Measurements from ENCODE around the gene RAB3IL1.
"Not testable (repeated sequence)": the region's sequence is repeated elsewhere in the genome, so short reads cannot be mapped to it uniquely, and the experiment has no call there.

Gene RAB3IL1

GRCh38 chr11:61953632-61954031 lies 36.3 kb upstream of the RAB3IL1 start:
- DNase-seq (ENCODE audit: low read depth in 3 of 3, low spot score in 1 of 3) = not testable (repeated sequence)

- DNase-seq (ENCODE audit: low read depth in 3 of 3, low spot score in 1 of 3) = no peak
These were observed 35.5 kb upstream of the RAB3IL1 start for GRCh38 chr11:61952882-61953281.

- DNase-seq (ENCODE audit: low read depth in 3 of 3, low spot score in 1 of 3) = no peak
These were observed 34.2 kb upstream of the RAB3IL1 start for GRCh38 chr11:61951484-61952135.

GRCh38 chr11:61950035-61950547 lies 32.7 kb upstream of the RAB3IL1 start, which contains the start of gene BEST1:
BEST1 (plus strand) TSS chr11:61950351; CDS start chr11:61951807, 1,456 bp downstream.
- no peak for DNase-seq (ENCODE audit: low read depth in 3 of 3, low spot score in 1 of 3)

GRCh38 chr11:61949169-61950034 lies 32.0 kb upstream of the RAB3IL1 start:
- DNase-seq (ENCODE audit: low read depth in 3 of 3, low spot score in 1 of 3) = no peak

- DNase-seq (ENCODE audit: low read depth in 3 of 3, low spot score in 1 of 3) = no peak
These were observed 31.1 kb upstream of the RAB3IL1 start for GRCh38 chr11:61948505-61948904.

- peak in 2 of 3 donors; percentile 28 to 40 for DNase-seq (ENCODE audit: low read depth in 3 of 3, low spot score in 1 of 3)
These were observed 30.3 kb upstream of the RAB3IL1 start for GRCh38 chr11:61947486-61948210.

- DNase-seq (ENCODE audit: low read depth in 3 of 3, low spot score in 1 of 3) = no peak
These were observed 29.5 kb upstream of the RAB3IL1 start for GRCh38 chr11:61946894-61947293.

- no peak for DNase-seq (ENCODE audit: low read depth in 3 of 3, low spot score in 1 of 3)
These were observed 27.8 kb upstream of the RAB3IL1 start for GRCh38 chr11:61945191-61945590.

GRCh38 chr11:61940466-61940865 lies 23.1 kb upstream of the RAB3IL1 start:
- no peak for DNase-seq (ENCODE audit: low read depth in 3 of 3, low spot score in 1 of 3)

- DNase-seq (ENCODE audit: low read depth in 3 of 3, low spot score in 1 of 3) = no peak
These were observed 18.5 kb upstream of the RAB3IL1 start for GRCh38 chr11:61935861-61936260.

- no peak for DNase-seq (ENCODE audit: low read depth in 3 of 3, low spot score in 1 of 3)
These were observed 13.6 kb upstream of the RAB3IL1 start for GRCh38 chr11:61930933-61931332.

GRCh38 chr11:61928606-61929005 lies 11.2 kb upstream of the RAB3IL1 start:
- DNase-seq (ENCODE audit: low read depth in 3 of 3, low spot score in 1 of 3) = no peak

- DNase-seq (ENCODE audit: low read depth in 3 of 3, low spot score in 1 of 3) = no peak
These were observed 10.1 kb upstream of the RAB3IL1 start for GRCh38 chr11:61927501-61927900.

- no peak for DNase-seq (ENCODE audit: low read depth in 3 of 3, low spot score in 1 of 3)
These were observed 8.9 kb upstream of the RAB3IL1 start for GRCh38 chr11:61926235-61926634.

GRCh38 chr11:61925736-61926135 lies 8.4 kb upstream of the RAB3IL1 start:
- DNase-seq (ENCODE audit: low read depth in 3 of 3, low spot score in 1 of 3) = no peak

GRCh38 chr11:61924064-61924455 lies 6.7 kb upstream of the RAB3IL1 start:
- DNase-seq (ENCODE audit: low read depth in 3 of 3, low spot score in 1 of 3) = no peak

- no peak for DNase-seq (ENCODE audit: low read depth in 3 of 3, low spot score in 1 of 3)
These were observed 6.0 kb upstream of the RAB3IL1 start for GRCh38 chr11:61923166-61924063.

GRCh38 chr11:61922539-61922938 lies 5.2 kb upstream of the RAB3IL1 start:
- no peak for DNase-seq (ENCODE audit: low read depth in 3 of 3, low spot score in 1 of 3)

GRCh38 chr11:61921446-61921845 lies 4.1 kb upstream of the RAB3IL1 start:
- no peak for DNase-seq (ENCODE audit: low read depth in 3 of 3, low spot score in 1 of 3)
